OCI-LY7 (cell line): ENCODE results near the gene LTBP2. TPM values are rescaled to one million over a fixed set of nuclear protein-coding genes. Genes with fewer than 3 reads are reported as not detected.

Experiments
- BruUV-seq: library from RNA; stranded (reverse); fragments of 400-500 nt; replicated peaks from 2 replicates; lab custom pipeline; 2021; lab: Mats Ljungman, UMichigan
- CTCF ChIA-PET: fragments of 300-600 bp; sonication (Branson Sonifier 250); formaldehyde crosslinking; loops from one replicate; lab custom pipeline; 2022; ENCODE audit warnings: antibody characterized with exemption; ENCODE audit not compliant: unreplicated experiment; lab: Charles Lee
- POLR2A ChIA-PET: fragments of 300-600 bp; sonication (Branson Sonifier 250); formaldehyde crosslinking; loops from one replicate; lab custom pipeline; 2022; ENCODE audit warnings: antibody characterized with exemption; lab: Charles Lee
- DNase-seq: peaks from one replicate; pipeline ENCODE4 v3.0.0-alpha.2; 2015; ENCODE audit warnings: low spot score
- H2AFZ ChIP-seq: fragments of 200-600 bp; sonication (generic), shearing (Covaris generic); 2 replicates; pipeline ENCODE4 v1.6.1; 2014; ENCODE audit warnings: mild to moderate bottlenecking, antibody characterized with exemption, low read length, moderate library complexity
- H3K27ac ChIP-seq: fragments of 200-600 bp; sonication (generic); 2 replicates; pipeline ENCODE4 v1.5.1; 2014; ENCODE audit warnings: mixed run types, low read depth, mild to moderate bottlenecking, moderate library complexity, low read length, inconsistent platforms; ENCODE audit not compliant: poor library complexity, severe bottlenecking
- H3K36me3 ChIP-seq: fragments of 200-600 bp; sonication (generic); 2 replicates; pipeline ENCODE4 v1.6.1; 2014; ENCODE audit warnings: mild to moderate bottlenecking, antibody characterized with exemption, low read length, moderate library complexity, mixed read lengths; ENCODE audit not compliant: insufficient read depth
- H3K4me1 ChIP-seq: fragments of 200-600 bp; sonication (generic); 2 replicates; pipeline ENCODE4 v1.5.1; 2014; ENCODE audit warnings: mild to moderate bottlenecking, low read length; ENCODE audit not compliant: insufficient read depth, poor library complexity, severe bottlenecking
- H3K4me2 ChIP-seq: fragments of 200-600 bp; sonication (generic); 2 replicates; pipeline ENCODE4 v1.6.1; 2014; ENCODE audit warnings: mild to moderate bottlenecking, low read length
- H3K4me3 ChIP-seq: fragments of 200-600 bp; sonication (generic); 2 replicates; pipeline ENCODE4 v1.5.1; 2014; ENCODE audit warnings: mild to moderate bottlenecking, low read depth, low read length; ENCODE audit not compliant: poor library complexity, severe bottlenecking
- H3K79me2 ChIP-seq: fragments of 200-600 bp; sonication (generic); 2 replicates; pipeline ENCODE4 v1.6.1; 2016; ENCODE audit warnings: low read depth, mild to moderate bottlenecking, low read length, moderate library complexity, mixed read lengths; ENCODE audit not compliant: insufficient read depth
- H3K9me2 ChIP-seq: fragments of 200-600 bp; sonication (generic); 2 replicates; pipeline ENCODE4 v1.6.1; 2016; ENCODE audit warnings: mild to moderate bottlenecking, low read length, mixed read lengths; ENCODE audit not compliant: insufficient read depth
- H3K9me3 ChIP-seq: fragments of 200-600 bp; sonication (generic); 2 replicates; pipeline ENCODE4 v1.6.1; 2014; ENCODE audit warnings: mild to moderate bottlenecking, mixed run types, low read length, mixed read lengths
- H4K20me1 ChIP-seq: fragments of 200-600 bp; sonication (generic); 2 replicates; pipeline ENCODE4 v1.6.1; 2014; ENCODE audit warnings: mild to moderate bottlenecking, antibody characterized with exemption, low read length, moderate library complexity, mixed read lengths; ENCODE audit not compliant: insufficient read depth
- EZH2phosphoT487 ChIP-seq: fragments of 200-600 bp; sonication (generic); IDR thresholded peaks from 2 replicates; pipeline ENCODE4 v1.6.1; 2018; ENCODE audit warnings: low read depth, borderline replicate concordance, mild to moderate bottlenecking, mixed run types, antibody characterized with exemption, low read length, moderate library complexity, mixed read lengths
- intact Hi-C: fragments of 100-400 bp; cut with micrococcal nuclease; formaldehyde crosslinking; loops from one replicate; pipeline ENCODE4 v1.10.0; 2022; ENCODE audit not compliant: unreplicated experiment
- total RNA-seq, 2 experiments: library from RNA; depleted of rRNA in 1 of 2; stranded (reverse); fragments of >200 nt in 1 of 2; shearing (Covaris generic) in 1 of 2; gene quantifications; 2 replicates each; pipeline ENCODE4 v1.2.3, GENCODE V29; 2014 to 2022
- TF ChIP-seq, protein P1 (sequence below): fragments of 200-600 bp; sonication (generic); conservative IDR thresholded peaks from 2 replicates; pipeline ENCODE4 v1.5.1; 2014; ENCODE audit warnings: mild to moderate bottlenecking, antibody characterized with exemption, low read length, moderate library complexity, mixed read lengths

LTBP2 gene
- total RNA-seq, 2 experiments from 2014 or later: 0.15 to 0.25 TPM

- Histone ChIP-seq H3K9me3 (no peaks in the 10 kb centered on the region), H3K27ac (no peak overlapping the region), H3K4me2 (no peak overlapping the region), H2AFZ (no peak overlapping the region), H3K79me2 (no peaks in the 10 kb centered on the region), H4K20me1 (no peaks in the 10 kb centered on the region), H3K4me1 (peaks cover 4% of the 10 kb centered on the region), H3K9me2 (no peaks in the 10 kb centered on the region), H3K4me3 (no peak overlapping the region), H3K36me3 (no peaks in the 10 kb centered on the region)
- CTCF ChIA-PET: no interaction called here
- no peak for DNase-seq
- POLR2A ChIA-PET: interaction anchor here (0.7 kb wide), 1 partner anchor 15 kb away, joined by 3 read pairs; no protein-coding TSS in a partner anchor
- BruUV-seq: no TSS peak
- TF ChIP-seq, protein P1, sequence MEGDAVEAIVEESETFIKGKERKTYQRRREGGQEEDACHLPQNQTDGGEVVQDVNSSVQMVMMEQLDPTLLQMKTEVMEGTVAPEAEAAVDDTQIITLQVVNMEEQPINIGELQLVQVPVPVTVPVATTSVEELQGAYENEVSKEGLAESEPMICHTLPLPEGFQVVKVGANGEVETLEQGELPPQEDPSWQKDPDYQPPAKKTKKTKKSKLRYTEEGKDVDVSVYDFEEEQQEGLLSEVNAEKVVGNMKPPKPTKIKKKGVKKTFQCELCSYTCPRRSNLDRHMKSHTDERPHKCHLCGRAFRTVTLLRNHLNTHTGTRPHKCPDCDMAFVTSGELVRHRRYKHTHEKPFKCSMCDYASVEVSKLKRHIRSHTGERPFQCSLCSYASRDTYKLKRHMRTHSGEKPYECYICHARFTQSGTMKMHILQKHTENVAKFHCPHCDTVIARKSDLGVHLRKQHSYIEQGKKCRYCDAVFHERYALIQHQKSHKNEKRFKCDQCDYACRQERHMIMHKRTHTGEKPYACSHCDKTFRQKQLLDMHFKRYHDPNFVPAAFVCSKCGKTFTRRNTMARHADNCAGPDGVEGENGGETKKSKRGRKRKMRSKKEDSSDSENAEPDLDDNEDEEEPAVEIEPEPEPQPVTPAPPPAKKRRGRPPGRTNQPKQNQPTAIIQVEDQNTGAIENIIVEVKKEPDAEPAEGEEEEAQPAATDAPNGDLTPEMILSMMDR: no peak
- no peak for TF ChIP-seq EZH2phosphoT487
- intact Hi-C loops: no loop called here
These were observed 42.0 kb downstream of the LTBP2 start for GRCh38 chr14:74569806-74570591.

GRCh38 chr14:74569387-74569786 lies 42.6 kb downstream of the LTBP2 start:
- H3K4me2 ChIP-seq: no peak overlapping the region
- H3K27ac ChIP-seq: no peak overlapping the region
- no peak overlapping the region for H2AFZ ChIP-seq
- no peak for TF ChIP-seq EZH2phosphoT487
- TF ChIP-seq, protein P1: no peak
- intact Hi-C loops: no loop called here
- no TSS peak for BruUV-seq
- no peaks in the 10 kb centered on the region for H3K9me2 ChIP-seq
- DNase-seq: no peak
- POLR2A ChIA-PET: interaction anchor here (0.7 kb wide), 1 partner anchor 15 kb away, joined by 3 read pairs; no protein-coding TSS in a partner anchor
- H3K4me1 ChIP-seq: no peaks in the 10 kb centered on the region
- no peaks in the 10 kb centered on the region for H4K20me1 ChIP-seq
- CTCF ChIA-PET: no interaction called here
- no peaks in the 10 kb centered on the region for H3K36me3 ChIP-seq
- H3K9me3 ChIP-seq: no peaks in the 10 kb centered on the region
- no peaks in the 10 kb centered on the region for H3K79me2 ChIP-seq
- H3K4me3 ChIP-seq: no peak overlapping the region

DNA sequence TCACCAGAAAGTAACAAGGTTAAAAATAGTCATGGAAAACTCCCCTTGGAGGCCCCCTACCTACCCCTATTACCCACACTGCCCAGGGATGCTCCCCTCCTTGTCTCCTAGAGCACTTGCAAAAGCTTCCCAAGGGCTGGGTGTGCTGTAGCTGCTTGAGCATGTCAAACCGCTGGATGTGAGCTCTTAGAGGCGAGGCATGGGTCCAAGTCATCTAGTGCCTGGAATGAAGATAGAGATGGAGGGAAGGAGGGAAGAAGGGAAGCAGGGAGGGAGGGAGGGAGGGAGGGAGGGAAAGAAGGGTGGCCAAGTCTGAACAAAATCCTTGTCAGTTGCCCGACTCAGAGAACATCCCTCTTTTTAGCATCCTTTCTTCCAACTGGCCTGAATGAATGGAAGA lies 43.1 kb downstream of the LTBP2 start:
- no peaks in the 10 kb centered on the region for H4K20me1 ChIP-seq
- TF ChIP-seq EZH2phosphoT487: no peak
- TF ChIP-seq, protein P1: no peak
- intact Hi-C loops: no loop called here
- no peak for DNase-seq
- H2AFZ ChIP-seq: no peak overlapping the region
- no peak overlapping the region for H3K4me3 ChIP-seq
- no peak overlapping the region for H3K4me2 ChIP-seq
- no peaks in the 10 kb centered on the region for H3K79me2 ChIP-seq
- ChIA-PET CTCF (no interaction called here), POLR2A (no interaction called here)
- H3K4me1 ChIP-seq: no peaks in the 10 kb centered on the region
- no peaks in the 10 kb centered on the region for H3K9me2 ChIP-seq
- H3K27ac ChIP-seq: no peak overlapping the region
- no peaks in the 10 kb centered on the region for H3K36me3 ChIP-seq
- no peaks in the 10 kb centered on the region for H3K9me3 ChIP-seq
- no TSS peak for BruUV-seq
